ENCODE results near the gene HECTD2. TPM values are rescaled to one million over a fixed set of nuclear protein-coding genes. Genes with fewer than 3 reads are reported as not detected.
A peak's percentile ranks its signal among the peaks of the same experiment; 100 is the strongest.

Gene HECTD2
- polyA plus RNA-seq, 4 donors: 25.1 to 35.0 (median 31.2) TPM

- no peak for DNase-seq (ENCODE audit: low read depth in 4 of 4, low spot score in 3 of 4)
These were observed 61.5 kb downstream of the HECTD2 start for GRCh38 chr10:91471602-91472001.

DNA sequence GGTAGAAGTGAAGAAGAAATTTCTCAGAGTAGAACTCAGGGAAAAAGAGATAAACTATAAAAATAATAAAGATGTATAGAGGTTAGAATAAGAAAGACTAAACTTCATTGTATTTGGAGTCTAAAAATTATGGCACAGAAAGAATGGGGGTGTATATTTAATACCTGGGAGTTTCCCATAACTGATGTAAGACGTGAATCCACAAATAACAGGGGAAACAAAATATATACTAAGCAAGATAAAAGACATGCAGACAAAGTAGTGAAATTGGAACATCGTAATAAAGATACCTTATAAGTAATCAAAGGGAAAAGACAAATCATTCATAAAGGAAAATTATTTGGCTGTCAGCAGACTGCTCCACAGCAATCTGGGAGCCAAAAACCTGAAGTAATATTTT is 62.8 kb downstream of the HECTD2 start:
- no peak for DNase-seq (ENCODE audit: low read depth in 4 of 4, low spot score in 3 of 4)

DNA sequence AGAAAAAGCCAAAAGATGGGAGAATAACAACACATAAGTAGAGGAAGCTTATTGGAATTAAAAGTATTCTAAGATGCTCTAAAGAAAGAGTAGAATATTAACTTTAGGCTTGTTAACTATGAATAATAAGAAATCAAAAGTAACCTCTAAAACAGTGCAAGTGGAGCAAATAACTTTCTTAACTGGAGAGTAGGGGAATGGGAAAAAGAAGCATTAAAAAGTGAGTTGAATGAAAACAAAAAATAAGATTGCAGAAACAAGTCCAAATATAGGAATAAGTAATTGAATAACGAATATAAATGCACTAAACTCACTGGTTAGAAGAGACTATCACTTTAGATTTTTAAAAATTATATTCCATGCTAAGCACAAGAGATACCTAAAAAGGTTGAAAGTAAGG is 63.9 kb downstream of the HECTD2 start:
- no peak for DNase-seq (ENCODE audit: low read depth in 4 of 4, low spot score in 3 of 4)

DNA sequence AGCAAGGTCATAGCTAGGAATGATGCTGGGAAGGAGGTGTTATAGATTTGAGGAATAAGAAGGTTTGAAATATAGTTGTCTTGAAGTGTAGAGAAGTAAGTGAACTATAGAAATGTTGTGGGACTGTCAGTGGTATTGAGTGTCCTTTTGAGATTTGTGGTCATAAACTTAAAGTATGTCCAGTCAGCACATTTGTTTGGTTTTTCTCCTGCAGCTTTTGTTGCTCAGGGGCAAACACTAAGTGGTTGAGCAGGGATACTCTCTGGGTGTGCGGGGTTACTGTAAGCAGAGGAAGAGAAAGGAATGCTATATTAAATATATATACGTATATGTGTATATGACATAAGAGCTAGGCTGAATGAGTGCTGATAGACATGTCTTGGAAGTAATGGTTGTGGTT is 67.1 kb downstream of the HECTD2 start:
- DNase-seq (ENCODE audit: low read depth in 4 of 4, low spot score in 3 of 4): no peak

- DNase-seq (ENCODE audit: low read depth in 4 of 4, low spot score in 3 of 4): no peak
These were observed 69.4 kb downstream of the HECTD2 start for GRCh38 chr10:91479583-91479982.

GRCh38 chr10:91487911-91488582 is 77.9 kb downstream of the HECTD2 start:
- DNase-seq (ENCODE audit: low read depth in 4 of 4, low spot score in 3 of 4): no peak

- peak in 1 of 4 donors; percentile 7 for DNase-seq (ENCODE audit: low read depth in 4 of 4, low spot score in 3 of 4)
These were observed 83.2 kb downstream of the HECTD2 start for GRCh38 chr10:91493313-91493712.

DNA sequence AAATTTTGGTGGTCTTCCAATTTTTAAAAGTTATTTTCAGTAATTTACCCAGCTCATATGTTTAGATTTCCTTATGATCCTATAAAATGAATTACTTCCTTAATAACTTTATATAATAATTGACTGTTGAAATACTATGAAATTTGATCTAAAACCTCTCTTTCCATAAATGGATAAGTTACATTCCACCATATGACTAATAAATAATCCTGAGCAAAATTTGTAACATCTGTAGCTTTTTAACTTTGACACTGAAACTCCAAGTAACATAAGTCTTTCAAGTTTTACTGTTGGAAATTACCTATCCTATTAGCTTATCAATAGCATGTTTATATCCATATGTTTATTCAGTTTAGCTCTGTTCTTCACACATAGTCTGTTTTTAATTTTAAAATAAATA is 85.3 kb downstream of the HECTD2 start:
- DNase-seq (ENCODE audit: low read depth in 4 of 4, low spot score in 3 of 4): no peak

GRCh38 chr10:91496016-91496415 is 85.9 kb downstream of the HECTD2 start:
- DNase-seq (ENCODE audit: low read depth in 4 of 4, low spot score in 3 of 4): no peak

GRCh38 chr10:91511549-91512330 is 101.6 kb downstream of the HECTD2 start:
- DNase-seq (ENCODE audit: low read depth in 4 of 4, low spot score in 3 of 4): no peak

GRCh38 chr10:91512458-91512857 is 102.3 kb downstream of the HECTD2 start:
- DNase-seq (ENCODE audit: low read depth in 4 of 4, low spot score in 3 of 4): no peak

- no peak for DNase-seq (ENCODE audit: low read depth in 4 of 4, low spot score in 3 of 4)
These were observed 103.7 kb downstream of the HECTD2 start for GRCh38 chr10:91513598-91514424.

DNA sequence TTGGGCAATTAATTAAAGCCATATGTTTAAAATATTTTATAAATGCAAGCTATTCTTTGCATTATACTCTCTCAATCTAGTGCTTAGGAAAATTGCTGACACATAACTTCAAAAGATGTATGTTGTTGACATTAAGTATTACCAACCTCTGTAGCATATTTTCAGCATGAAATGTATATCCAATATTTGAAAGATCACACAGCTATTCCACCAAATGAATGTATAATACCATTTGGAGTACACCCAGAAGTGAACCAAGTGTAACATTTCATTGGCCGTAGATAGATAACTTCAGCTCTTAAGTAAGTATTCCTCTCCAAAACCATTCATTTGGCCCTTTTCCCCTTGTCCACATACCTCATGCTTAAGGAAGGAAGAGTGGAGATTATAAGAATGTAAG is 104.6 kb downstream of the HECTD2 start:
- no peak for DNase-seq (ENCODE audit: low read depth in 4 of 4, low spot score in 3 of 4)

- no peak for DNase-seq (ENCODE audit: low read depth in 4 of 4, low spot score in 3 of 4)
These were observed 107.2 kb downstream of the HECTD2 start for GRCh38 chr10:91517394-91517793.

DNA sequence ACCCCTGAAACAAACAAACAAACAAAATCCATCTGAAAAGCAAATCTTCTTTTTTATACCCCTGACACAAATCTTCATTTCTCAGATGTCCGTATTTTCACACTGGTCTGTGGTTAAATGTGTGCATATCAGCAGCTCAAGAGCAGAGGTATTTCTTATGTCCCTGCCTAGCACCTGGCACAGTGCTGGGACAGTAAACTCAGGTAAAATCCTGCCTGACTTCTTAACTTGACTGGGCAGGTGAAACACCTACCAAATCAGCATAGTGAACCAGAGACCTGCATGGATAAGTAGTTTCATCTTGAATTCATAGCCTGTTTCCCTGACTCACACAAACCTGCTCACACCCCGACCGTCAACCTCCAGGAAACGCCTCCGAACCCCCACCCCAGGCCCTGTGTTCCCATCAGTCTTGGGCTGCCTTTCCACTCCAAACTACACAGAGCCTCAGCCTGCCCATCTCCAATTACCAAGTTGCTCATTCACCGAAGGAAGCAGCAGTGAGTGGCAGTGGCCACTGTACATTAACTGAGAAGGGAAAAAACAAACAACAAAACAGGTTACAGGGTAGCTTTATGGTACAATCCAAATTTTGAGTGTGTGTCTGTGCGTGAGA is 109.9 kb downstream of the HECTD2 start:
- no peak for DNase-seq (ENCODE audit: low read depth in 4 of 4, low spot score in 3 of 4)

- DNase-seq (ENCODE audit: low read depth in 4 of 4, low spot score in 3 of 4): no peak
These were observed 110.5 kb downstream of the HECTD2 start for GRCh38 chr10:91520661-91521060.

DNA sequence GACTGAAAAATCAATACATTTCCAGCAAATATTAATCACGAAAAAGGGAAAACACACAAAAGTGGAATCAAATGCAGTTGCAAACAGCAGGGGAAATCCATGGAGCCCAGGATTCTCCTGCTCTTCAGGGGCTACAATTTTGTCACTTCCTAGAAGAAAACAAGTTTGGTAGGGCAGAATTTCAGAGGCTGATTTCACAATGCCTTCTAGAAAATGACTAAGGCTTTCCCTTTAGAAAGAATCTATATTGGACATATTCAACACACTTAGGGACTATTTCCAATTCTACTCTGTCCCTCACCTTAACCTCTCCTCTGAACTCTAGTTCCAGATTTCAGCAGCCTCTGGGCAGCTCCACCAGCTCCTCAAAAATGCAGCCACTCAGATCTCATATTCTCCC is 111.3 kb downstream of the HECTD2 start:
- no peak for DNase-seq (ENCODE audit: low read depth in 4 of 4, low spot score in 3 of 4)

DNA sequence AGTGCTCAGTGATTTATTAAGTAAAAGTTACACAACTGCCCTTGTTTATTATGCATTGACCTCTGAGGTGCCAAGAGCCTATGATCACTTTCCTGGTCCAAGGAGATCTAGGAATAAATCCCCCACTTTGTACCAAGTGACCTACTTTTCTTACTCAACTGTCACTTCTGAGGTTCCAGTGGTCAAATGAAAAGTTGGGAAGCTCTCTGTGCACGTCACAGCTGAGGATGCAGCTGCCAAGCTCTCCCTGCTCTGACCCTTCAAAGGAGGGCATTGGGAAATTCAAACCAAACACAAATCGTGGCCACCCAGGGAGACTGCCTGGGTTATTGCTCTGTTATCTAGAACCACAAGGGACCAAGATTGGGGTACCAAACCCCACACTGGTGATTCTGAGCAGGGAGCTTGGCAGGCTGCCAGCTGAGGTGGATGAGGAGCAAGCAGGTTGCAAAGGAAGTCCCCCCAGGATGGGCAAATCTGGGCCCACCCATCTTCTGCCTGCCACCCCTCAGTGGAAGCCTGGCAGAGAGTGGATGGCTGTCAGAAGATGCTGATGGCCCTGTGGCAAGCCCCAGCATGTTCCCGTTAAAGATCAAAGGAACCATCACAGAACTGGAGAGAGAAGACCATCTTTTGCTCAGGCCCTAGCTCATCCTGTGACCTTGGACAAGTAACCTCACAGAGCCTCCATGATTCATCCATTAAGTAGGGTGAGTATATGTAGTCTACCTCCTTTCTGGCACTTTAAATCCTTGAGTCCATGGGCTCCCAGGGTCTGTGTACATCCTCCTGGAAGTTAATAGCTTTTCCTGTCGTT is 116.0 kb downstream of the HECTD2 start:
- DNase-seq (ENCODE audit: low read depth in 4 of 4, low spot score in 3 of 4): no peak

DNA sequence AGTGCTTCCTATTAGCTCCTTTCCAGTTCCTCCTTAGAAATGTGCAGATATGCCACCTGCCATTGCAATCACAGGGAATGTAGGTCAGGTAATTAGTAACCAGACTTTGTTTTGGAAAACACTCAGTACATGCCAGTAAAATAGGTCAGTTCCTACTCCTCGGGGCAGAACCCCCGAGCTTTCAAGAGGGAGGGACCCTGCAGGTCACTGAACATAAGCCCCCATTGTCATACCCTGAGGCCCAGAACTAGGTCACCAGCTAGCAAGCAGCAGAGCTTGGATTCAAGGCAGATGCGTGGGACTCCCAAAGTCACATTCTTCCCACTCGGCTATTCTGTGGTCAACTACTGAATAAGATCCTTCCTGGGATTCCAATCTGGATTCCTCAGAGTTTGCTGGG is 117.9 kb downstream of the HECTD2 start:
- no peak for DNase-seq (ENCODE audit: low read depth in 4 of 4, low spot score in 3 of 4)

DNA sequence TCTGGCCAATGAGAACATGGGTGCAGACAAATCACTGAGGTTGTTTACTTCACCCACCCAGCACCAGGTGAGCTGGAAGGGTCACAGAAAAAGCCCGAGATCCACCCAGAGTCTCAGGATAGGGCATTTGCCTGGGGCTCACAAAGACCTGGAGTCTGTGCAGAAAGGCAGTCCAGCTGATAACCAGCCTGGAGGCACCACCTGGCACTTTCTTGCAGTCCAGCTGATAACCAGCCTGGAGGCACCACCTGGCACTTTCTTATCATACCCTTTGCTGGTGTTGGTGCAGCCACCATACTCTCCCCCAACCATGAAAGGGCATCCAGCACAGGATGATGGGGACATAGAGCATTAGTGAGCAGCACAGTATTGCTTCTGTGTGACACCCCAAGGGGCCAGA is 118.6 kb downstream of the HECTD2 start:
- no peak for DNase-seq (ENCODE audit: low read depth in 4 of 4, low spot score in 3 of 4)
